Naive thymus-derived CD4-positive, alpha-beta T cell (primary cell): ENCODE data around the gene RAB42. TPM values are rescaled to one million over a fixed set of nuclear protein-coding genes. Genes with fewer than 3 reads are reported as not detected.
"Not testable (repeated sequence)": the region's sequence is repeated elsewhere in the genome, so short reads cannot be mapped to it uniquely, and the experiment has no call there.

Experiments used
- ATAC-seq: fragments of 150-1000 bp; cut with Tn5 transposase; 2 replicates; pipeline ENCODE4 v1.10.0; 2021; ENCODE audit warnings: mild to moderate bottlenecking, moderate library complexity
- CTCF ChIA-PET: fragments of 350-600 bp; sonication (Branson Sonifier 250); formaldehyde crosslinking; loops from one replicate; lab custom pipeline; 2021; ENCODE audit warnings: antibody characterized with exemption; lab: Charles Lee
- POLR2A ChIA-PET: fragments of 350-600 bp; sonication (Branson Sonifier 250); formaldehyde crosslinking; loops from one replicate; lab custom pipeline; 2021; ENCODE audit warnings: antibody characterized with exemption, inconsistent platforms; lab: Charles Lee
- DNase-seq, 9 donors: peaks; one replicate each; pipeline versions ENCODE4 v3.0.0 to v3.0.0-alpha.2; 2020 to 2022; ENCODE audit warnings: mixed read lengths in 1 of 9
- H3K27ac ChIP-seq: one replicate; pipeline ENCODE4 v1.7.0; 2013; ENCODE audit warnings: mild to moderate bottlenecking, low read depth, low read length, moderate library complexity
- H3K27me3 ChIP-seq, 2 donors: one replicate each; pipeline ENCODE4 v1.7.0; 2013; ENCODE audit warnings: low read length in 2 of 2, mild to moderate bottlenecking in 2 of 2, moderate library complexity in 2 of 2; ENCODE audit not compliant: control insufficient read depth in 2 of 2, insufficient read depth in 2 of 2
- H3K36me3 ChIP-seq, 3 experiments: 1 replicate in 2 of 3; 2 replicates in 1 of 3; pipeline ENCODE4 v1.7.0; 2013; ENCODE audit warnings: low read length in 3 of 3, mild to moderate bottlenecking in 3 of 3, moderate library complexity in 1 of 3; ENCODE audit not compliant: insufficient read depth in 3 of 3, control insufficient read depth in 2 of 3
- H3K4me1 ChIP-seq, 2 donors: one replicate each; pipeline ENCODE4 v1.7.0; 2013; ENCODE audit warnings: low read length in 2 of 2, mild to moderate bottlenecking in 2 of 2, moderate library complexity in 1 of 2; ENCODE audit not compliant: control insufficient read depth in 2 of 2, insufficient read depth in 2 of 2
- H3K4me3 ChIP-seq: 2 replicates; pipeline ENCODE4 v1.7.0; 2013; ENCODE audit warnings: mild to moderate bottlenecking, low read length
- H3K9me3 ChIP-seq, 3 experiments: 1 replicate in 2 of 3; 2 replicates in 1 of 3; pipeline ENCODE4 v1.7.0; 2013; ENCODE audit warnings: low read length in 3 of 3; ENCODE audit not compliant: control insufficient read depth in 2 of 3
- H3K27ac Mint-ChIP-seq, 9 donors: one replicate each; pipeline ENCODE4 v1.8.0; 2020 to 2022; ENCODE audit warnings: mixed read lengths in 9 of 9, mild to moderate bottlenecking in 8 of 9, moderate library complexity in 5 of 9, inconsistent platforms in 2 of 9
- H3K27me3 Mint-ChIP-seq, 5 donors: one replicate each; pipeline ENCODE4 v1.8.0; 2021 to 2022; ENCODE audit warnings: mixed read lengths in 5 of 5, mild to moderate bottlenecking in 1 of 5
- H3K36me3 Mint-ChIP-seq, 5 donors: one replicate each; pipeline ENCODE4 v1.8.0; 2020 to 2022; ENCODE audit warnings: mixed read lengths in 5 of 5, mild to moderate bottlenecking in 3 of 5, inconsistent platforms in 1 of 5
- H3K4me1 Mint-ChIP-seq, 7 donors: one replicate each; pipeline ENCODE4 v1.8.0; 2020 to 2022; ENCODE audit warnings: mixed read lengths in 7 of 7, mild to moderate bottlenecking in 3 of 7, inconsistent platforms in 1 of 7
- H3K4me3 Mint-ChIP-seq, 10 donors: one replicate each; pipeline ENCODE4 v1.8.0; 2020 to 2022; ENCODE audit warnings: mild to moderate bottlenecking in 10 of 10, mixed read lengths in 10 of 10, moderate library complexity in 6 of 10, inconsistent platforms in 2 of 10
- H3K9me3 Mint-ChIP-seq, 11 donors: one replicate each; pipeline ENCODE4 v1.8.0; 2020 to 2022; ENCODE audit warnings: mixed read lengths in 11 of 11, mild to moderate bottlenecking in 4 of 11, inconsistent platforms in 1 of 11, moderate library complexity in 1 of 11
- intact Hi-C, 2 donors: fragments of 100-400 bp; cut with micrococcal nuclease; formaldehyde crosslinking; loops; one replicate each; pipeline ENCODE4 v1.15.1; 2023
- polyA plus RNA-seq, 2 donors: library from polyadenylated mRNA; unstranded; fragments of 300-500 nt; fragmentation: Illumina TruSeq; gene quantifications; one replicate each; pipeline ENCODE4 v1.2.3, GENCODE V29; 2021
- total RNA-seq, 6 experiments: library from RNA in 5 of 6; stranded (reverse) in 5 of 6; gene quantifications; 1 replicate in 5 of 6; 2 replicates in 1 of 6; pipeline ENCODE4 v1.2.3 and lab custom pipeline; 2021 to 2026

Gene RAB42
- total and polyA plus RNA-seq, 7 experiments from 2014 or later, result 1.1 to 1.2 TPM; not detected in 5

- H3K9me3 ChIP-seq, H3K4me1 ChIP-seq, H3K9me3 Mint-ChIP-seq, H3K36me3 ChIP-seq, H3K4me3 ChIP-seq, CTCF ChIA-PET, H3K27me3 Mint-ChIP-seq, H3K27ac Mint-ChIP-seq, H3K27ac ChIP-seq, intact Hi-C loops, ATAC-seq, H3K36me3 Mint-ChIP-seq, H3K27me3 ChIP-seq, DNase-seq: not testable (repeated sequence)
- H3K4me3 Mint-ChIP-seq, result peak overlapping the region in 1 of 10 donors; percentile 16
- peaks cover 0 to 14% (median 4%) of the 10 kb centered on the region in 7 donors for H3K4me1 Mint-ChIP-seq
- POLR2A ChIA-PET, result interaction anchor here (0.6 kb wide), 1 partner anchor 1673 kb away, joined by 4 read pairs; no protein-coding TSS in a partner anchor
Measured at GRCh38 chr1:28593988-28594356, 1.9 kb downstream of the RAB42 start.

- H3K4me3 Mint-ChIP-seq, H3K27me3 ChIP-seq, H3K9me3 ChIP-seq, H3K9me3 Mint-ChIP-seq, H3K36me3 ChIP-seq, ATAC-seq, H3K27ac ChIP-seq, DNase-seq, H3K36me3 Mint-ChIP-seq, H3K4me3 ChIP-seq, H3K27ac Mint-ChIP-seq, H3K4me1 ChIP-seq, H3K27me3 Mint-ChIP-seq, CTCF ChIA-PET, intact Hi-C loops: not testable (repeated sequence)
- peaks cover 0 to 20% (median 4%) of the 10 kb centered on the region in 7 donors for H3K4me1 Mint-ChIP-seq
- POLR2A ChIA-PET, result interaction anchor here (0.6 kb wide), 1 partner anchor 1674 kb away, joined by 4 read pairs; no protein-coding TSS in a partner anchor
Measured at GRCh38 chr1:28594686-28595411, 2.8 kb downstream of the RAB42 start.

GRCh38 chr1:28595412-28596191 is 3.5 kb downstream of the RAB42 start:
- H3K27ac ChIP-seq, result no peak overlapping the region
- no peaks in the 10 kb centered on the region for H3K4me1 ChIP-seq
- no peaks in the 10 kb centered on the region for H3K9me3 Mint-ChIP-seq
- H3K27me3 ChIP-seq, result no peaks in the 10 kb centered on the region
- intact Hi-C loops, result no loop called here
- no peak overlapping the region for H3K4me3 ChIP-seq
- no peaks in the 10 kb centered on the region for H3K9me3 ChIP-seq
- POLR2A ChIA-PET, result interaction anchor here (2.2 kb wide), 1 partner anchor 14 kb away, joined by 8 read pairs; no protein-coding TSS in a partner anchor
- no peaks in the 10 kb centered on the region for H3K36me3 ChIP-seq
- H3K36me3 Mint-ChIP-seq, result peaks cover 0 to 9% (median 4%) of the 10 kb centered on the region in 5 donors
- no peak for DNase-seq
- peaks cover 0 to 25% (median 4%) of the 10 kb centered on the region in 7 donors for H3K4me1 Mint-ChIP-seq
- peak overlapping the region in 1 of 10 donors; percentile 6 for H3K4me3 Mint-ChIP-seq
- H3K27me3 Mint-ChIP-seq, result peaks cover 0 to 8% (median 5%) of the 10 kb centered on the region in 5 donors
- ATAC-seq, result no peak
- CTCF ChIA-PET, result interaction anchor here (0.6 kb wide), 1 partner anchor 373 kb away, joined by 4 read pairs; no protein-coding TSS in a partner anchor
- H3K27ac Mint-ChIP-seq, result no peak overlapping the region

GRCh38 chr1:28596276-28596675 is 4.2 kb downstream of the RAB42 start:
- H3K27ac Mint-ChIP-seq, H3K27me3 ChIP-seq, H3K36me3 Mint-ChIP-seq, intact Hi-C loops, H3K27me3 Mint-ChIP-seq, DNase-seq, H3K4me3 Mint-ChIP-seq, ATAC-seq, H3K4me1 ChIP-seq, H3K9me3 Mint-ChIP-seq, H3K9me3 ChIP-seq, H3K27ac ChIP-seq, H3K4me3 ChIP-seq, H3K36me3 ChIP-seq: not testable (repeated sequence)
- H3K4me1 Mint-ChIP-seq, result peaks cover 0 to 25% (median 4%) of the 10 kb centered on the region in 7 donors
- ChIA-PET CTCF (interaction anchor here (0.6 kb wide), 1 partner anchor 374 kb away, joined by 4 read pairs; no protein-coding TSS in a partner anchor), POLR2A (interaction anchor here (0.6 to 2.2 kb wide), 2 partner anchors 14 to 39 kb away, joined by 3 to 8 read pairs; no protein-coding TSS in a partner anchor)

- intact Hi-C loops, result loop anchor here (2.0 kb wide), 3 partner anchors 83 to 243 kb away; no protein-coding TSS in a partner anchor
- CTCF ChIA-PET, result no interaction called here
Measured at GRCh38 chr1:28601696-28602095, 9.6 kb downstream of the RAB42 start.

More at GRCh38 chr1:28601696-28602095, 9.6 kb downstream of the RAB42 start:
- Histone ChIP-seq H3K36me3 (peaks cover 7 to 47% (median 16%) of the 10 kb centered on the region in 3 experiments), H3K4me3 (no peak overlapping the region), H3K27me3 (no peaks in the 10 kb centered on the region), H3K27ac (no peak overlapping the region), H3K9me3 (no peaks in the 10 kb centered on the region), H3K4me1 (no peaks in the 10 kb centered on the region)
- no peak overlapping the region for H3K4me3 Mint-ChIP-seq
- H3K9me3 Mint-ChIP-seq, result no peaks in the 10 kb centered on the region
- DNase-seq, result no peak
- H3K36me3 Mint-ChIP-seq, result peaks cover 0 to 29% (median 13%) of the 10 kb centered on the region in 5 donors
- no peak for ATAC-seq
- peak overlapping the region in 2 of 9 donors; percentile 18 to 36 for H3K27ac Mint-ChIP-seq
- peaks cover 0 to 23% (median 0%) of the 10 kb centered on the region in 7 donors for H3K4me1 Mint-ChIP-seq
- H3K27me3 Mint-ChIP-seq, result no peaks in the 10 kb centered on the region
- POLR2A ChIA-PET, result interaction anchor here (0.9 kb wide), 2 partner anchors 21 to 25 kb away, joined by 3 to 5 read pairs; no protein-coding TSS in a partner anchor
